Kidney (tissue), 14 donors: Measurements from ENCODE around the gene SIM2. TPM values are rescaled to one million over a fixed set of nuclear protein-coding genes. Genes with fewer than 3 reads are reported as not detected.
A peak's percentile ranks its signal among the peaks of the same experiment; 100 is the strongest.

Experiments used
- DNase-seq, 5 donors: peaks; one replicate each; pipeline ENCODE4 v3.0.0-alpha.2; 2013 to 2020
- FAIRE-seq: peaks from 2 replicates; lab custom pipeline; 2012; peaks lifted over from hg19 to GRCh38; lab: Jason Lieb, UNC
- H3K27ac ChIP-seq, 2 donors: one replicate each; pipeline ENCODE4 v1.7.0; 2013; ENCODE audit warnings: low read depth in 2 of 2, low read length in 2 of 2, inconsistent platforms in 1 of 2
- H3K27me3 ChIP-seq: one replicate; pipeline ENCODE4 v1.7.1; 2013; ENCODE audit warnings: low read length, inconsistent platforms; ENCODE audit not compliant: control insufficient read depth, insufficient read depth
- H3K36me3 ChIP-seq, 3 donors: one replicate each; pipeline versions ENCODE4 v1.7.0 to v1.7.1; 2013; ENCODE audit warnings: low read length in 3 of 3, control low read depth in 1 of 3, inconsistent platforms in 1 of 3; ENCODE audit not compliant: insufficient read depth in 3 of 3, control insufficient read depth in 2 of 3
- H3K4me1 ChIP-seq, 3 donors: one replicate each; pipeline versions ENCODE4 v1.7.0 to v1.7.1; 2013; ENCODE audit warnings: low read length in 3 of 3, inconsistent platforms in 1 of 3, low read depth in 1 of 3; ENCODE audit not compliant: control insufficient read depth in 2 of 3, insufficient read depth in 2 of 3
- H3K4me3 ChIP-seq, 3 donors: one replicate each; pipeline versions ENCODE4 v1.7.0 to v1.8.1; 2013; ENCODE audit warnings: low read length in 3 of 3, control low read depth in 1 of 3, inconsistent platforms in 1 of 3
- H3K9ac ChIP-seq, 3 donors: one replicate each; pipeline versions ENCODE4 v1.7.0 to v1.7.1; 2013; ENCODE audit warnings: low read length in 3 of 3, control low read depth in 1 of 3, inconsistent platforms in 1 of 3
- H3K9me3 ChIP-seq, 3 donors: one replicate each; pipeline versions ENCODE4 v1.7.0 to v1.7.1; 2013; ENCODE audit warnings: low read length in 3 of 3, control low read depth in 1 of 3, inconsistent platforms in 1 of 3; ENCODE audit not compliant: control insufficient read depth in 2 of 3, insufficient read depth in 1 of 3
- CTCF ChIP-seq: IDR thresholded peaks from 3 replicates; pipeline ENCODE4 v1.5.1; 2012; ENCODE audit warnings: mild to moderate bottlenecking, moderate library complexity, borderline replicate concordance; ENCODE audit not compliant: insufficient read depth; ENCODE audit errors: extremely low read depth
- intact Hi-C: fragments of 100-400 bp; cut with DNase I; formaldehyde crosslinking; loops from one replicate; pipeline ENCODE4 v1.11.1; 2022
- polyA plus RNA-seq: library from polyadenylated mRNA; stranded (reverse); fragments of 350-450 nt; fragmentation: Illumina TruSeq; extraction: RNeasy Lipid Tissue Mini Kit (QIAGEN cat#74804); gene quantifications from one replicate; pipeline ENCODE4 v1.2.3, GENCODE V29; 2014; ENCODE audit warnings: low read depth, low replicate concordance; ENCODE audit not compliant: insufficient read depth
- total RNA-seq: library from RNA; stranded (reverse); fragmentation: NEBNext Ultra II Directional; extraction: Animal tissue kit (Norgen Biotek cat#: 25700); gene quantifications from one replicate; pipeline ENCODE4 v1.2.1, GENCODE V29; 2021
- donor health status: control.
- donor health status: control.
- donor health status: control.
- donor health status: control.
- donor health status: control.
- donor health status: DM: yes; HTN: yes; CAD: no.
- donor health status: Normal renal cell carcinoma (clear cell type).

SIM2 gene
- total and polyA plus RNA-seq, 2 donors from 2014 or later, result 6.5 to 71.3 TPM

DNA sequence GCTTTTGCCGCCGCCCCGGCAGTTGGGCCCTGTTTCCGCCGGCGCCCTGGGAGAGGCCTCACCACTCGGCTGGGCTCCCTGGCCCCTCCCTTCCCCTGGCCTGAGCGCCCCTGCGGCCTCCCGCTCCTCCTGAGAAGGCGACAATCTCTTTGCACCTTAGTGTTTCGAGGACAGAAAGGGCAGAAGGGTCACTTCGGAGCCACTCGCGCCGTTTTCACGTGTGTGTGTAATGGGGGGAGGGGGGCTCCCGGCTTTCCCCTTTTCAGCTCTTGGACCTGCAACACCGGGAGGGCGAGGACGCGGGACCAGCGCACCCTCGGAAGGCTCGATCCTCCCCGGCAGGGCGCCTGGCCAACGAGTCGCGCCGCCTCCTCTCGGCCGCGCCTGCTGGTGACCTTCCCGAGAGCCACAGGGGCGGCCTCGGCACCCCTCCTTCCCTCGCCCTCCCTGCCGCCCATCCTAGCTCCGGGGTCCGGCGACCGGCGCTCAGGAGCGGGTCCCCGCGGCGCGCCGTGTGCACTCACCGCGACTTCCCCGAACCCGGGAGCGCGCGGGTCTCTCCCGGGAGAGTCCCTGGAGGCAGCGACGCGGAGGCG is 432 bp upstream of the SIM2 start:
- FAIRE-seq (no peak), DNase-seq (peak; percentile 65 to 91 (median 72))
- intact Hi-C loops, result no loop called here
- TF ChIP-seq CTCF, result no peak
- peaks cover 72% of the 10 kb centered on the region for H3K27me3 ChIP-seq
- H3K4me1 ChIP-seq, result peaks cover 0 to 6% (median 0%) of the 10 kb centered on the region in 3 donors
- H3K9me3 ChIP-seq, result no peaks in the 10 kb centered on the region
- H3K27ac ChIP-seq, result peak overlapping the region in 1 of 2 donors; percentile 83
- peak overlapping the region in 1 of 3 donors; percentile 51 for H3K9ac ChIP-seq
- no peaks in the 10 kb centered on the region for H3K36me3 ChIP-seq
- peak overlapping the region in 1 of 3 donors; percentile 44 for H3K4me3 ChIP-seq

- TF ChIP-seq CTCF, result no peak
- Histone ChIP-seq H3K4me1 (peaks cover 0 to 6% (median 0%) of the 10 kb centered on the region in 3 donors), H3K27me3 (peaks cover 67% of the 10 kb centered on the region), H3K36me3 (no peaks in the 10 kb centered on the region), H3K4me3 (peak overlapping the region in 2 of 3 donors; percentile 33 to 56), H3K9me3 (no peaks in the 10 kb centered on the region), H3K27ac (peak overlapping the region in 1 of 2 donors; percentile 76), H3K9ac (peak overlapping the region in 1 of 3 donors; percentile 67)
- intact Hi-C loops, result no loop called here
- DNase-seq (peak in 1 of 5 donors; percentile 51), FAIRE-seq (no peak)
Observed at GRCh38 chr21:36699546-36700294, 805 bp downstream of the SIM2 start.

GRCh38 chr21:36700295-36700970 is 1.5 kb downstream of the SIM2 start:
- Histone ChIP-seq H3K4me3 (peak overlapping the region; percentile 15 to 56 (median 33)), H3K36me3 (no peaks in the 10 kb centered on the region), H3K9ac (peak overlapping the region in 1 of 3 donors; percentile 73), H3K27ac (peak overlapping the region in 1 of 2 donors; percentile 76), H3K4me1 (peaks cover 0 to 9% (median 0%) of the 10 kb centered on the region in 3 donors), H3K27me3 (peaks cover 68% of the 10 kb centered on the region), H3K9me3 (no peaks in the 10 kb centered on the region)
- intact Hi-C loops, result no loop called here
- no peak for FAIRE-seq
- DNase-seq, result peak in 1 of 5 donors; percentile 46
- TF ChIP-seq CTCF, result no peak
